ENCODE results near the gene NDST1. TPM values are rescaled to one million over a fixed set of nuclear protein-coding genes. Genes with fewer than 3 reads are reported as not detected.

The NDST1 gene
- total RNA-seq, 1 experiment from 2014 or later: 69.9 TPM

DNA sequence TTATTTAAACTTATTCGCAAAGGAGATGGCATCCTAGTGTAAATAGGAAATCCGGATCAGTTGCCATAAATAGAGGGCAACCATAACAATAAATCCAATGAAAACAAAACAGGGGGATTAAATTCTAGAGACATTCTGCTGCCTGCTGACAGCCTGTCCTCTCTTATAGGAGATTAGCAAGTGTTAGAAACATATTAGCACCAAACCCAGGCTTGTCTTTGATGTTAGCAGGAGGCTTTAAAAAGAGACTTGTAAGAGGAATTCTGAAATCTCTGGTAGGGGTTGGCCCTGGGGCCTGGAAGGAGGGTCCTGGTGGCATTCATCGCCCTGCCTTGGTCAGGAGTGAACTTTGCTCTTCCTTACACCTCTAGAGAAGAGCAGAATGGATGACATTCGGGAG is 21.6 kb downstream of the NDST1 start (continued):
- TF ChIP-seq E2F1 (CRISPR knock-in tag; IDR thresholded peaks at IDR 0.05) (no peak), ZNF232 (CRISPR knock-in tag; IDR thresholded peaks at IDR 0.05) (no peak), NFYB (CRISPR knock-in tag; conservative IDR thresholded peaks at IDR 0.05; ENCODE audit: low read depth) (no peak)

DNA sequence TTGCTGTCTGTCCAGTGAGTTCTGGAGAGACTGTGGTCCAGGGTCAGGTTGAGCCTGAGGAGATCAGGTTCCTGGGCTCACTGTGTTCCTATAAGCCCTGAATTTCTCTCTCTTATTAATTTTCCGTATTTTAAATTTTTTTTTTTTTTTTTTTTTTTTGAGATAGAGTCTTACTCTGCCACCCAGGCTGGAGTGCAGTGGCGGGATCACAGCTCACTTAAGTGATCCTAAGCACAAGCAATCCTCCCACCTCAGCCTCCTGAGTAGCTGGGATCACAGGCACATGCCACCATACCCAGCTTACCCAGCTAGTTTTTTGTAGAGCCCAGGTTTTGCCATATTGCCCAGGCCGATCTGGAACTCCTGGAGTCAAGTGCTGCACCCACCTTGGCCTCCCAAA is 22.5 kb downstream of the NDST1 start:
- Mint-ChIP-seq H3K9me3 (no peaks in the 10 kb centered on the region), H3K36me3 (peaks cover 25% of the 10 kb centered on the region), H3K27me3 (ENCODE audit: low read depth) (no peaks in the 10 kb centered on the region), H3K27ac (no peak overlapping the region), H3K4me3 (no peak overlapping the region), H3K4me1 (peaks cover 25% of the 10 kb centered on the region)
- ATAC-seq (no peak), DNase-seq (ENCODE audit: low spot score) (no peak)
- ChIA-PET POLR2A (interaction anchor here (0.7 to 0.8 kb wide), 2 partner anchors 14 to 81 kb away, joined by 3 to 11 read pairs; no protein-coding TSS in a partner anchor), CTCF (interaction anchor here (0.6 to 3.1 kb wide), 6 partner anchors 14 to 125 kb away, joined by 3 to 24 read pairs (median 7); no protein-coding TSS in a partner anchor)
- no peak for TF ChIP-seq SP1 (CRISPR knock-in tag; conservative IDR thresholded peaks at IDR 0.05)
- no peak for TF ChIP-seq TEAD4 (CRISPR knock-in tag; IDR thresholded peaks at IDR 0.05)

DNA sequence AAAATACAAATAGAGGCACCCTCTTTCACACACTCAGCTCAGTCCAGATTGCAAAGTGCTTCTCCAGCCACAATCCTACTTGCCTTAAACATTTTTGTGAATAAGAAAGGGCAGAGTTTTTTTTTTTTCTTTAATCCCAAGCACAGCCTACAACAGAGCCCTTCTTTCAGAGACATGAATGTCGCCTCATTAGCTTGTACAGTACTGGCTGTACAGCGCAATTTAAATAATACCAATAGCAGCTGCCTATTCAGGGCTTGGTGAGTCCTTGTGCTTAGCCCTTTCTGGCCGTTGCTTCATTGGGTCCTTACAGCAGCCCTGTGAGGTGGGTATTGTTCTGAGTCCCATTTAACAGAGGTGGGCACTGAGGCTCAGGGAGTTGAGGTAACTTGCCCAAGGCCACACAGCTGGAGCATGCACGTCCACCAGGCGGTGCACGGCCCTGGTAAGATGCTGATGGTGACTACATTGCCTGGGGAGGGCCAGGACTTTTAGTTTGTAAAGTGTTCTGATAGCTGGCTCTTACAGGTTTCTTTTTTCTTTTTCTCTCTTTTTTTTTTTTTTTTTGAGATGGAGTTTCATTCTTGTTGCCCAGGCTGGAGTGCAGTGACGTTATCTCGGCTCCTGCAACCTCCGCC is 23.1 kb downstream of the NDST1 start:
- no peak for ATAC-seq
- peaks cover 32% of the 10 kb centered on the region for H3K36me3 Mint-ChIP-seq
- POLR2A ChIA-PET: interaction anchor here (0.7 kb wide), 1 partner anchor 14 kb away, joined by 11 read pairs; no protein-coding TSS in a partner anchor

GRCh38 chr5:150531686-150532085 is 23.8 kb downstream of the NDST1 start:
- no peaks in the 10 kb centered on the region for H3K27me3 Mint-ChIP-seq (ENCODE audit: low read depth)
- no peaks in the 10 kb centered on the region for H3K9me3 Mint-ChIP-seq
- H3K4me1 Mint-ChIP-seq: peaks cover 13% of the 10 kb centered on the region
- CTCF ChIA-PET: interaction anchor here (1.0 to 3.1 kb wide), 2 partner anchors 13 to 81 kb away, joined by 3 to 24 read pairs; no protein-coding TSS in a partner anchor
- POLR2A ChIA-PET: no interaction called here
- TF ChIP-seq, protein P1, sequence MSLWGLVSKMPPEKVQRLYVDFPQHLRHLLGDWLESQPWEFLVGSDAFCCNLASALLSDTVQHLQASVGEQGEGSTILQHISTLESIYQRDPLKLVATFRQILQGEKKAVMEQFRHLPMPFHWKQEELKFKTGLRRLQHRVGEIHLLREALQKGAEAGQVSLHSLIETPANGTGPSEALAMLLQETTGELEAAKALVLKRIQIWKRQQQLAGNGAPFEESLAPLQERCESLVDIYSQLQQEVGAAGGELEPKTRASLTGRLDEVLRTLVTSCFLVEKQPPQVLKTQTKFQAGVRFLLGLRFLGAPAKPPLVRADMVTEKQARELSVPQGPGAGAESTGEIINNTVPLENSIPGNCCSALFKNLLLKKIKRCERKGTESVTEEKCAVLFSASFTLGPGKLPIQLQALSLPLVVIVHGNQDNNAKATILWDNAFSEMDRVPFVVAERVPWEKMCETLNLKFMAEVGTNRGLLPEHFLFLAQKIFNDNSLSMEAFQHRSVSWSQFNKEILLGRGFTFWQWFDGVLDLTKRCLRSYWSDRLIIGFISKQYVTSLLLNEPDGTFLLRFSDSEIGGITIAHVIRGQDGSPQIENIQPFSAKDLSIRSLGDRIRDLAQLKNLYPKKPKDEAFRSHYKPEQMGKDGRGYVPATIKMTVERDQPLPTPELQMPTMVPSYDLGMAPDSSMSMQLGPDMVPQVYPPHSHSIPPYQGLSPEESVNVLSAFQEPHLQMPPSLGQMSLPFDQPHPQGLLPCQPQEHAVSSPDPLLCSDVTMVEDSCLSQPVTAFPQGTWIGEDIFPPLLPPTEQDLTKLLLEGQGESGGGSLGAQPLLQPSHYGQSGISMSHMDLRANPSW (CRISPR knock-in tag; conservative IDR thresholded peaks at IDR 0.05; ENCODE audit: low read depth): no peak
- no peak for TF ChIP-seq ZBTB43 (CRISPR knock-in tag; IDR thresholded peaks at IDR 0.05)
- TF ChIP-seq IRF2 (CRISPR knock-in tag; IDR thresholded peaks at IDR 0.05; ENCODE audit: borderline replicate concordance, low read depth): no peak
- TF ChIP-seq OVOL2 (CRISPR knock-in tag; IDR thresholded peaks at IDR 0.05; ENCODE audit: borderline replicate concordance): no peak
- TF ChIP-seq ZNF396 (CRISPR knock-in tag; IDR thresholded peaks at IDR 0.05; ENCODE audit: borderline replicate concordance): no peak
- TF ChIP-seq JAZF1 (CRISPR knock-in tag; IDR thresholded peaks at IDR 0.05): no peak
- TF ChIP-seq MAX (CRISPR knock-in tag; IDR thresholded peaks at IDR 0.05): no peak
- TF ChIP-seq, protein P2, sequence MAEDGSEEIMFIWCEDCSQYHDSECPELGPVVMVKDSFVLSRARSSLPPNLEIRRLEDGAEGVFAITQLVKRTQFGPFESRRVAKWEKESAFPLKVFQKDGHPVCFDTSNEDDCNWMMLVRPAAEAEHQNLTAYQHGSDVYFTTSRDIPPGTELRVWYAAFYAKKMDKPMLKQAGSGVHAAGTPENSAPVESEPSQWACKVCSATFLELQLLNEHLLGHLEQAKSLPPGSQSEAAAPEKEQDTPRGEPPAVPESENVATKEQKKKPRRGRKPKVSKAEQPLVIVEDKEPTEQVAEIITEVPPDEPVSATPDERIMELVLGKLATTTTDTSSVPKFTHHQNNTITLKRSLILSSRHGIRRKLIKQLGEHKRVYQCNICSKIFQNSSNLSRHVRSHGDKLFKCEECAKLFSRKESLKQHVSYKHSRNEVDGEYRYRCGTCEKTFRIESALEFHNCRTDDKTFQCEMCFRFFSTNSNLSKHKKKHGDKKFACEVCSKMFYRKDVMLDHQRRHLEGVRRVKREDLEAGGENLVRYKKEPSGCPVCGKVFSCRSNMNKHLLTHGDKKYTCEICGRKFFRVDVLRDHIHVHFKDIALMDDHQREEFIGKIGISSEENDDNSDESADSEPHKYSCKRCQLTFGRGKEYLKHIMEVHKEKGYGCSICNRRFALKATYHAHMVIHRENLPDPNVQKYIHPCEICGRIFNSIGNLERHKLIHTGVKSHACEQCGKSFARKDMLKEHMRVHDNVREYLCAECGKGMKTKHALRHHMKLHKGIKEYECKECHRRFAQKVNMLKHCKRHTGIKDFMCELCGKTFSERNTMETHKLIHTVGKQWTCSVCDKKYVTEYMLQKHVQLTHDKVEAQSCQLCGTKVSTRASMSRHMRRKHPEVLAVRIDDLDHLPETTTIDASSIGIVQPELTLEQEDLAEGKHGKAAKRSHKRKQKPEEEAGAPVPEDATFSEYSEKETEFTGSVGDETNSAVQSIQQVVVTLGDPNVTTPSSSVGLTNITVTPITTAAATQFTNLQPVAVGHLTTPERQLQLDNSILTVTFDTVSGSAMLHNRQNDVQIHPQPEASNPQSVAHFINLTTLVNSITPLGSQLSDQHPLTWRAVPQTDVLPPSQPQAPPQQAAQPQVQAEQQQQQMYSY (CRISPR knock-in tag; IDR thresholded peaks at IDR 0.05): no peak
- no peak for TF ChIP-seq RORB (CRISPR knock-in tag; IDR thresholded peaks at IDR 0.05)
- no peak for TF ChIP-seq ZNF416 (CRISPR knock-in tag; IDR thresholded peaks at IDR 0.05)
- TF ChIP-seq, protein P3, sequence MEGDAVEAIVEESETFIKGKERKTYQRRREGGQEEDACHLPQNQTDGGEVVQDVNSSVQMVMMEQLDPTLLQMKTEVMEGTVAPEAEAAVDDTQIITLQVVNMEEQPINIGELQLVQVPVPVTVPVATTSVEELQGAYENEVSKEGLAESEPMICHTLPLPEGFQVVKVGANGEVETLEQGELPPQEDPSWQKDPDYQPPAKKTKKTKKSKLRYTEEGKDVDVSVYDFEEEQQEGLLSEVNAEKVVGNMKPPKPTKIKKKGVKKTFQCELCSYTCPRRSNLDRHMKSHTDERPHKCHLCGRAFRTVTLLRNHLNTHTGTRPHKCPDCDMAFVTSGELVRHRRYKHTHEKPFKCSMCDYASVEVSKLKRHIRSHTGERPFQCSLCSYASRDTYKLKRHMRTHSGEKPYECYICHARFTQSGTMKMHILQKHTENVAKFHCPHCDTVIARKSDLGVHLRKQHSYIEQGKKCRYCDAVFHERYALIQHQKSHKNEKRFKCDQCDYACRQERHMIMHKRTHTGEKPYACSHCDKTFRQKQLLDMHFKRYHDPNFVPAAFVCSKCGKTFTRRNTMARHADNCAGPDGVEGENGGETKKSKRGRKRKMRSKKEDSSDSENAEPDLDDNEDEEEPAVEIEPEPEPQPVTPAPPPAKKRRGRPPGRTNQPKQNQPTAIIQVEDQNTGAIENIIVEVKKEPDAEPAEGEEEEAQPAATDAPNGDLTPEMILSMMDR (IDR thresholded peaks at IDR 0.05): no peak
- no peak for TF ChIP-seq GRHL2 (CRISPR knock-in tag; IDR thresholded peaks at IDR 0.05; ENCODE audit: insufficient replicate concordance, severe bottlenecking)
- DNase-seq (ENCODE audit: low spot score) (no peak), ATAC-seq (no peak)
- H3K27ac Mint-ChIP-seq: no peak overlapping the region
- H3K4me3 Mint-ChIP-seq: no peak overlapping the region
- H3K36me3 Mint-ChIP-seq: peaks cover 38% of the 10 kb centered on the region

More for the DNA sequence above, 23.1 kb downstream of the NDST1 start:
- Mint-ChIP-seq H3K4me1 (peaks cover 18% of the 10 kb centered on the region), H3K27ac (no peak overlapping the region), H3K4me3 (no peak overlapping the region), H3K27me3 (ENCODE audit: low read depth) (no peaks in the 10 kb centered on the region), H3K9me3 (no peaks in the 10 kb centered on the region)
- no peak for DNase-seq (ENCODE audit: low spot score)
- CTCF ChIA-PET: interaction anchor here (0.6 to 3.1 kb wide), 5 partner anchors 13 to 123 kb away, joined by 3 to 24 read pairs (median 9); no protein-coding TSS in a partner anchor
- no peak for TF ChIP-seq TCF7 (CRISPR knock-in tag; IDR thresholded peaks at IDR 0.05; ENCODE audit: low read depth)
